Measurements from ENCODE around the gene TRIM3.

- TF ChIP-seq CTCF (IDR thresholded peaks at IDR 0.05; ENCODE audit: poor library complexity, severe bottlenecking) (no peak), POLR2AphosphoS5 (IDR thresholded peaks at IDR 0.05) (no peak), TAF1 (IDR thresholded peaks at IDR 0.05; ENCODE audit: low read depth) (no peak)
Observed at GRCh38 chr11:6468712-6469495, 4.8 kb downstream of the TRIM3 start.
